ENCODE results near the gene SYNJ2.

DNA sequence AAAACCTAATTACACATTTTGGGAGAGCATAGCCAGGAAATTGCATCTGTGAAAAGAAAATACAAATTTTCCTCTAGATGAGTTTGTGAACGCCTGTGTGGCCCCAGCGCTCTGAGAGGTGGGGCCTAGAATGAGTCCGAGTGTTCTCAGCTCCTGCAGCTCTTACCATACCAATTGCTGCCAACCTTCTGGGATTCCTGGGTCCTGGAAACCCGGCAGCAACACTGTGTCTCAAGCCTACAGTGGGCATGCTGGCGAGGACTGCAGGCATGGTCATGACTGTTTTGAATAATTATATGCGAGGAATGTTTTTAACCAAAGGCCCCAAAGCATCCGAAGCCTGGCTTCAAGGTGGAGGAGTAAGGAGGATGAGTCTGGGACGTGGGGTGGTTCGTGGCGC lies 96.0 kb downstream of the SYNJ2 start:
- TF ChIP-seq CTCF (IDR thresholded peaks at IDR 0.05) (no peak), POLR2A (IDR thresholded peaks at IDR 0.05) (no peak)
